Erythroblast (primary cell): Measurements from ENCODE around the gene GLRX5.
"Not testable (repeated sequence)": the region's sequence is repeated elsewhere in the genome, so short reads cannot be mapped to it uniquely, and the experiment has no call there.

ENCODE experiments used
- DNase-seq, 2 experiments: peaks; one replicate each; lab custom pipeline; 2025; lab: John Stamatoyannopoulos, UW
- GATA1 ChIP-seq: IDR thresholded peaks from 2 replicates; pipeline ENCODE4 v1.6.1; 2011; ENCODE audit warnings: low read depth, mild to moderate bottlenecking, control low read depth, low read length, moderate library complexity
- POLR2A ChIP-seq: IDR thresholded peaks from 2 replicates; pipeline ENCODE4 v1.6.1; 2011; ENCODE audit warnings: mild to moderate bottlenecking, low read length

GLRX5 gene

GRCh38 chr14:95551435-95551834, 16.6 kb downstream of the GLRX5 start:
- TF ChIP-seq POLR2A (no peak), GATA1 (no peak)
- DNase-seq = no peak

DNA sequence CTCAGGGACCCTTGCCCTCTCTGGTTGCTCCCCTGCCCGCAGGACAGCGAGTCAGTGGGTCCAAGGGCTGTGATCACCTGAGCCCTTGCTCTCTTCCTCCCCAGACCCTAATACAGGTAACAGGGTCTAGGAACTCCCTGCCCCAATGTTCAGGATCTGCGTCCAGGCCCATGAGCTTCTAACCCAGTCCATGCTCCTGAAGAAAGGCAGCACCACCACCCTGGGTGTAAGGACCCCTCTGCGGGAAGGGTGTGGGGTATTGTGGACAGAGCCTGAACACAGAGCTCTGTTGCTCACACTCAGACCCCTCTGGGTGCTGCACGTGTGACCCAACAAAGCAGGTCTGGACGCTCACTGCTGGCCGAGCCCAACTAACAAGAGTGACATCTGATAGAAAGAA, 18.3 kb downstream of the GLRX5 start:
- DNase-seq = no peak
- TF ChIP-seq POLR2A = no peak
- TF ChIP-seq GATA1 = no peak

DNA sequence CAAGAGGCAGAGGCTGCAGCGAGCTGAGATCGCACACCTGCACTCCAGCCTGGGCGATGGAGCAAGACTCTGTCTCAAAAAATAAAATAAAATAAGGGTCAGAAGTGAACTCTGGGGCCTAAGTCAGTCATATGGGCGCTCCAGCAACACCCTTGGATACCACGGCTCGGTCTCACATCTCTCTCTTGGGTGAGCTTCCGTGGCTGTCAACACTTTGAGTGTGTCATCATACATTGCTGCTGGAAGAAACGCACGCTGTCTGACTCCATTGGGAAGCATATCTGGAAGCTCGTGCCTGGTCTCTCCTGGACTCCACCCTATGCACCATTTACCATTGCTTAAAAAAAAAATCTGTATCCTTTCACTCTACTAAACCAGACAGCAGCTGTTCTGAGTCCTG, 20.2 kb downstream of the GLRX5 start:
- TF ChIP-seq POLR2A = no peak
- TF ChIP-seq GATA1 = no peak
- DNase-seq = no peak

DNA sequence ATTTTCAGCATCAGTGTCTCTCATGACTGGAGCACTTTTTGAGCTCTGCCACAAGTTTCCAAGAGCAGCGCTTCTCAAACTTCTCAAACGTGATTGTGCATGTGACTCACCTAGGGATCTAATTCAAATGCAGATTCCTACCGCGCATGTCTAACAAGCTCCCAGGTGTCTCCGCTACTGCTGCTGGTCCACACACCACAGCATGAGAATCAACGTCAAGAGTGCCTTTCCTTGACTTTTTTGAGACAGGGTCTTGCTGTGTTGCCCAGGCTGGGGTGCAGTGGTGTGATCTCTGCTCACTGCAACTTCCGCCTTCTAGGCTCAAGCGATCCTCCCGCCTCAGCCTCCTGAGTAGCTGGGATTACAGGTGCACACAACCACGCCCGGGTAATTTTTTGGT, 22.4 kb downstream of the GLRX5 start:
- DNase-seq = no peak
- TF ChIP-seq GATA1 = no peak
- no peak for TF ChIP-seq POLR2A

GRCh38 chr14:95557832-95558231, 23.0 kb downstream of the GLRX5 start:
- DNase-seq = no peak
- TF ChIP-seq POLR2A (no peak), GATA1 (no peak)

DNA sequence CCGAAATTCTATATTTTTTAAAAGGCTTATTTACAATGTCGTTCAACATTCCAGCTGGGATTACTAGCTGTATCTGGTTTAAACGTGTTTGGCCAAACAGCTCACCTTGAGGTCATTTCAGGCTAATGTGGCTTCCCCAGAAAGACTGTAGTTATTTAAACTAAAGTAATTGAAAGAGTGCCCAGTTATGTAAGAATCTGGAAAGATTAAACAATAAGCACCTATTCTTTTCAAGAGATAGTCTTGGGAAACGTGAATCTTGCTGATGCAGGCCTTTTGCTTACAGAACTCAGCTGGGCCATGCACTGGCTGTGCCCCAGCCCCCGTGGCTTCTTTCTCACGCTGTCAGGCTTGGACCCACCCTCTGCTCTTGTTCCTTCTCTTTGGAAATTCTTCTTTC, 24.4 kb downstream of the GLRX5 start:
- TF ChIP-seq GATA1 = no peak
- DNase-seq = no peak

GRCh38 chr14:95561001-95561412, 26.2 kb downstream of the GLRX5 start:
- DNase-seq = peak; percentile 86 to 93
- TF ChIP-seq POLR2A (no peak), GATA1 (no peak)

- TF ChIP-seq POLR2A = no peak
- TF ChIP-seq GATA1 = no peak
- no peak for DNase-seq
These were observed 28.2 kb downstream of the GLRX5 start for GRCh38 chr14:95562892-95563685.

DNA sequence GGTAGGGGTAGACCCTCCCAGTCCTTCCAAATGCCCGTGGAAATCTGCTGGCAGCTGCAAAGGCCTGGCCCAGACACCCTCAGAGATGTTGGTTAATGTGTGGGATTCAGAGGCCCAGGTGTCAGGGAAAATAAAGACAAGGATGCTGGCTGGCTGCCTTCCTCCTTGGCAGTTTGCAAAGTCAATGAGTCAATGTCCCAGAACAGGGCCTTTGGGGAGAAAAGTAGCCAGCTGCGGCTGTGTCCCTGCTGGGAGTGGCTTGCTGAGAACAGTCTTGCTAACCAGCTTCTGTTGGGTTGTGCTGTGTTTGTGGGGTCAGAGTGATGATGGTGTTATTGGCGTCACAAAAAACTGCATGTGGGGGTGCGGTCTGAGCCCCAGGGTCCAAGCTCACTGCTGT, 29.2 kb downstream of the GLRX5 start:
- DNase-seq = no peak
- TF ChIP-seq GATA1 (no peak), POLR2A (no peak)

DNA sequence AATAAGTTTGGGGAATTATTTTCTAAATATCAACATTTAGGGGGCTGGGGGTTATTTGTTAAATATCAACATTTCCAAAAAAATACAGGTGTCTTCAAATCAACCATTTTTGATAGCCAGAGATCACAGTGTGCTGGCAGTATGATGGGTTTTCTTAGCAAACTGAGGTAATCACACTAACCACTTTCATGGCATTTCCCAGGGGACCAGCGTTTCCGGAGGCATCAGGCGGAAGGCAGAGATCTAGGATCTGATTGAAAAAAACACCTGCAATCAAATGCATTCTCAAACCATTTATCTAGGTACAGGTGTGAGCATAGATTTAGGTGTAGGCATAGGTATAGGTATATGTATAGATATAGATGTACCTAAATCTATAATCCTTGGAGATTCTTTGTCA, 34.6 kb downstream of the GLRX5 start:
- DNase-seq = no peak
- TF ChIP-seq GATA1 (no peak), POLR2A (no peak)

DNA sequence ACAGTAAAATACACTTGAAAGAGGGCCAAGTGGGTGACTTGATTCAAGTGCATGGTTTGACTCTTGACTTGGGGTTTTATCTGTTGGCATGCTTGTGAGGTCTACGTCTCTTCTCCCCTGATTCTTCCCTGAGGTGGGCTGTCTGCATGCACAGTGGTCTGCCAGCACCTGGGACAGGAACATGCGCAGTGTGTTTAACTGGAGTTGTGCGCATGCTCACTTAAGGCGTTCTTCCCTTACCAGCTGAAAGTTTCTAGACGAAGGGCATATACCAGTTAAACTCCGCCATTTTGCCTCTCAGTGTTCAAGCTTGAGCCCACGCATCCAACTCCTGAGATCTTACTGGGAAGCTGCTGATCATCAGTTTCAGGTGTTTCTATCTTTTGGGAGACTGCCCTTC, 38.5 kb downstream of the GLRX5 start:
- no peak for DNase-seq
- TF ChIP-seq GATA1 (no peak), POLR2A (no peak)

DNA sequence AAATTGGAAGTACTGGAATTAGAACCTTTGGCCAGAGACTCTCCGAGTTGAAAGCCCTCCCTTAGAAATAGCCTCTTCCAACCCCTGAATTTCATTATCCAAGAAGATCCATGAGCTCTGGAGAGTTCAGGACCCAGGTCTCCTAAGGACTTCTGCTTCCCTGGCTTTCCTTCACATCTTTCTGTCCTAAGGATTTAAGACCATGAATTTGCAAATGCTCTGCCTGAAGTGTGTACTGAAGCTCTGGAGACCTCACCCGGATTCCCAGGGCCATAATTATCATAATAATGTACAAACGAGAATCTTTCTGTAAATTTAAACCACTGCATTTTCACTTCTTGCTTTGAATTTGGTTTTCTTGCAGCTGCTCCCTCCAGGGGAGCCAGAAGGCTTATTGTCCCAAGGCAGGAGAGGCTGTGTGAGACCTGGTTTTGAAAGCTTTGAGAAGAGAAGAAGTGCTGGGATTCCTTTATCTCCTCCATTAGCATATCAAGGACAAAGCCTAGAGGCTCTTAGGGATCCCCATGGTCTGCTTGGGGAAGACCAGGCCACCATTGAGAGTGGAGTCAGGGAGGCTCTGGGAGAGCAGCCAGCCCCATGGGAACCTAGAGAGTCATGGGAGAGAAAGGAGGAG, 41.1 kb downstream of the GLRX5 start:
- no peak for DNase-seq
- no peak for TF ChIP-seq POLR2A
- no peak for TF ChIP-seq GATA1

GRCh38 chr14:95577067-95577800, 42.4 kb downstream of the GLRX5 start:
- TF ChIP-seq GATA1 = no peak
- TF ChIP-seq POLR2A = no peak
- no peak for DNase-seq

GRCh38 chr14:95577870-95578269, 43.0 kb downstream of the GLRX5 start:
- DNase-seq = no peak
- no peak for TF ChIP-seq GATA1
- TF ChIP-seq POLR2A = no peak

GRCh38 chr14:95583836-95584617, 49.2 kb downstream of the GLRX5 start:
- DNase-seq = not testable (repeated sequence)
